ENCODE measurements around the gene USP2. TPM values are rescaled to one million over a fixed set of nuclear protein-coding genes. Genes with fewer than 3 reads are reported as not detected.

USP2 gene
- total and polyA plus RNA-seq, 2 of the 8 experiments (the other 6 are each of a cell fraction or from before 2014, with no cell fraction given), result 2.2 to 6.9 TPM

- POLR2A ChIA-PET (ENCODE audit: partially characterized antibody), result interaction anchor here (0.6 to 2.2 kb wide), 6 partner anchors 14 to 58 kb away, joined by 3 to 6 read pairs (median 4); partner anchors contain the start of gene THY1
- CTCF ChIA-PET (ENCODE audit: partially characterized antibody), result interaction anchor here (0.6 to 6.7 kb wide), 7 partner anchors 9 to 520 kb away, joined by 3 to 31 read pairs (median 4); partner anchors contain the start of gene USP2
Observed at GRCh38 chr11:119403021-119403420, 21.5 kb upstream of the USP2 start.

More at GRCh38 chr11:119403021-119403420, 21.5 kb upstream of the USP2 start:
- Histone ChIP-seq H4K91ac (replicated peaks; ENCODE audit: insufficient read length, low read length) (no peak overlapping the region), H3K4me2 (ENCODE audit: insufficient read depth in 1 of 2, low read depth in 2 of 2, low read length in 2 of 2) (no peak overlapping the region), H3K36me3 (ENCODE audit: control insufficient read depth in 2 of 4, insufficient read depth in 4 of 4, low read length in 3 of 4) (no peaks in the 10 kb centered on the region; a peak in 1 of 8 replicates), H3K79me1 (ENCODE audit: low read depth, low read length) (no peaks in the 10 kb centered on the region), H2AK5ac (ENCODE audit: low read depth, low read length) (no peak overlapping the region), H4K20me1 (replicated peaks in 1 of 2; ENCODE audit: control insufficient read depth in 1 of 2, insufficient read depth in 2 of 2, low read length in 2 of 2) (no peaks in the 10 kb centered on the region), H3K4ac (replicated peaks; ENCODE audit: insufficient read length, low read depth, low read length) (no peak overlapping the region), H2BK20ac (ENCODE audit: low read length) (no peak overlapping the region), H3K23ac (ENCODE audit: insufficient read length) (no peak overlapping the region), H3K27ac (ENCODE audit: low read depth, low read length) (no peak overlapping the region), H3K9me3 (ENCODE audit: insufficient read depth in 2 of 2, low read depth in 1 of 2, low read length in 1 of 2) (no peaks in the 10 kb centered on the region; a peak in 1 of 4 replicates), H3K9ac (replicated peaks in 1 of 4; ENCODE audit: extremely low read depth in 1 of 4, low read depth in 3 of 4, low read length in 3 of 4) (no peak overlapping the region), H3K4me3 (ENCODE audit: extremely low read depth in 1 of 4, insufficient read depth in 2 of 4, low read depth in 3 of 4, low read length in 4 of 4) (no peak overlapping the region), H3K14ac (ENCODE audit: insufficient read length) (no peak overlapping the region), H3K79me2 (ENCODE audit: control insufficient read depth in 1 of 2, insufficient read depth in 2 of 2, low read length in 2 of 2) (no peaks in the 10 kb centered on the region), H2BK12ac (ENCODE audit: low read depth, low read length) (no peak overlapping the region), H3K27me3 (replicated peaks in 1 of 4; ENCODE audit: control insufficient read depth in 3 of 4, extremely low read depth in 1 of 4, insufficient read depth in 3 of 4, low read length in 3 of 4) (no peaks in the 10 kb centered on the region), H3K4me1 (replicated peaks in 1 of 4; ENCODE audit: control insufficient read depth in 3 of 4, insufficient read depth in 4 of 4, low read length in 3 of 4) (no peaks in the 10 kb centered on the region), H3K56ac (replicated peaks; ENCODE audit: insufficient read length, low read depth, low read length) (no peak overlapping the region), H2AFZ (ENCODE audit: low read length) (no peak overlapping the region), H4K8ac (ENCODE audit: extremely low read depth, insufficient read depth, low read length) (no peak overlapping the region), H3K18ac (ENCODE audit: extremely low read depth, low read length) (no peak overlapping the region), H3K23me2 (ENCODE audit: low read depth, low read length) (no peaks in the 10 kb centered on the region), H2BK120ac (replicated peaks; ENCODE audit: low read depth, low read length) (no peak overlapping the region), H4K5ac (ENCODE audit: insufficient read length, low read depth, low read length) (no peak overlapping the region), H2BK5ac (ENCODE audit: low read depth, low read length) (no peak overlapping the region), H2BK15ac (ENCODE audit: low read length) (no peak overlapping the region)
- 89% methylated on average over 5 of the region's 5 CpGs; no CpG with 5 or more reads in 1 of the 2 experiments for WGBS, 2 experiments (ENCODE audit: extremely low coverage in 1 of 2, insufficient coverage in 1 of 2, insufficient read length in 1 of 2, insufficient replicate concordance in 2 of 2, low coverage in 1 of 2, low lambda C conversion rate in 2 of 2, missing lambda C conversion rate in 1 of 2)
- TF ChIP-seq RNF2 (IDR thresholded peaks at IDR 0.05; ENCODE audit: borderline replicate concordance, low read depth, low read length, missing control alignments, poor library complexity, severe bottlenecking) (no peak), TBP (IDR thresholded peaks at IDR 0.05; ENCODE audit: low read depth, low read length) (no peak), POLR2A (IDR thresholded peaks at IDR 0.05; ENCODE audit: control extremely low read depth in 1 of 2, low read depth in 2 of 2, low read length in 2 of 2) (no peak), RBBP5 (IDR thresholded peaks at IDR 0.05; ENCODE audit: borderline replicate concordance, low read depth, low read length) (no peak), YY1 (IDR thresholded peaks at IDR 0.05; ENCODE audit: low read depth, low read length) (no peak)
- no peak for FAIRE-seq
- DNase-seq (ENCODE audit: low read depth in 1 of 2, low spot score in 2 of 2), result no peak
